ENCODE measurements around the gene SULT1A3. TPM values are rescaled to one million over a fixed set of nuclear protein-coding genes. Genes with fewer than 3 reads are reported as not detected.
A peak's percentile ranks its signal among the peaks of the same experiment; 100 is the strongest.
"Not testable (repeated sequence)": the region's sequence is repeated elsewhere in the genome, so short reads cannot be mapped to it uniquely, and the experiment has no call there.

SULT1A3 gene
- 10 to 100 TPM in 2 of 4 donors, 1 to 10 TPM in 2; 4.1 to 12.8 (median 10.6) TPM for polyA plus RNA-seq (ENCODE audit: insufficient read length in 4 of 4)

GRCh38 chr16:30199049-30199448, at the start of gene SULT1A3:
Gene SULT1A3, plus strand, starts transcription at chr16:30199255. Its CDS starts 1,474 bp downstream, at chr16:30200729.
- not testable (repeated sequence) for DNase-seq (ENCODE audit: low read depth in 4 of 4, low spot score in 3 of 4)

- DNase-seq (ENCODE audit: low read depth in 4 of 4, low spot score in 3 of 4), result no peak
Measured at GRCh38 chr16:30151091-30151490, 48.0 kb upstream of the SULT1A3 start.

- DNase-seq (ENCODE audit: low read depth in 4 of 4, low spot score in 3 of 4), result no peak
Measured at GRCh38 chr16:30152517-30152916, 46.5 kb upstream of the SULT1A3 start.

GRCh38 chr16:30155188-30155587, 43.9 kb upstream of the SULT1A3 start:
- DNase-seq (ENCODE audit: low read depth in 4 of 4, low spot score in 3 of 4), result no peak

- DNase-seq (ENCODE audit: low read depth in 4 of 4, low spot score in 3 of 4), result no peak
Measured at GRCh38 chr16:30157214-30157613, 41.8 kb upstream of the SULT1A3 start.

GRCh38 chr16:30163538-30163937, 35.5 kb upstream of the SULT1A3 start:
- no peak for DNase-seq (ENCODE audit: low read depth in 4 of 4, low spot score in 3 of 4)

- DNase-seq (ENCODE audit: low read depth in 4 of 4, low spot score in 3 of 4), result no peak
Measured at GRCh38 chr16:30166202-30166902, 32.7 kb upstream of the SULT1A3 start.

GRCh38 chr16:30168746-30169145, 30.3 kb upstream of the SULT1A3 start:
- DNase-seq (ENCODE audit: low read depth in 4 of 4, low spot score in 3 of 4), result not testable (repeated sequence)

GRCh38 chr16:30169416-30169815, 29.6 kb upstream of the SULT1A3 start:
- DNase-seq (ENCODE audit: low read depth in 4 of 4, low spot score in 3 of 4), result not testable (repeated sequence)

GRCh38 chr16:30170145-30170544, 28.9 kb upstream of the SULT1A3 start:
- not testable (repeated sequence) for DNase-seq (ENCODE audit: low read depth in 4 of 4, low spot score in 3 of 4)

GRCh38 chr16:30173054-30173453, 26.0 kb upstream of the SULT1A3 start:
- no peak for DNase-seq (ENCODE audit: low read depth in 4 of 4, low spot score in 3 of 4)

GRCh38 chr16:30176876-30177275, 22.2 kb upstream of the SULT1A3 start:
- DNase-seq (ENCODE audit: low read depth in 4 of 4, low spot score in 3 of 4), result not testable (repeated sequence)

- no peak for DNase-seq (ENCODE audit: low read depth in 4 of 4, low spot score in 3 of 4)
Measured at GRCh38 chr16:30179195-30179594, 19.9 kb upstream of the SULT1A3 start.

- DNase-seq (ENCODE audit: low read depth in 4 of 4, low spot score in 3 of 4), result no peak
Measured at GRCh38 chr16:30179931-30180330, 19.1 kb upstream of the SULT1A3 start.

- no peak for DNase-seq (ENCODE audit: low read depth in 4 of 4, low spot score in 3 of 4)
Measured at GRCh38 chr16:30180741-30181140, 18.3 kb upstream of the SULT1A3 start.

GRCh38 chr16:30183233-30184095, 15.6 kb upstream of the SULT1A3 start, which contains the start of gene CORO1A:
Gene CORO1A, plus strand, starts transcription at chr16:30183602. Its CDS starts 1,608 bp downstream, at chr16:30185210.
- peak; percentile 44 to 66 (median 54) for DNase-seq (ENCODE audit: low read depth in 4 of 4, low spot score in 3 of 4)

- no peak for DNase-seq (ENCODE audit: low read depth in 4 of 4, low spot score in 3 of 4)
Measured at GRCh38 chr16:30184096-30184890, 14.8 kb upstream of the SULT1A3 start.

GRCh38 chr16:30184891-30185682, 14.0 kb upstream of the SULT1A3 start:
- no peak for DNase-seq (ENCODE audit: low read depth in 4 of 4, low spot score in 3 of 4)

- no peak for DNase-seq (ENCODE audit: low read depth in 4 of 4, low spot score in 3 of 4)
Measured at GRCh38 chr16:30185683-30186421, 13.2 kb upstream of the SULT1A3 start.
